Aorta (tissue), 5 donors: ENCODE results near the gene CAPN5. TPM values are rescaled to one million over a fixed set of nuclear protein-coding genes. Genes with fewer than 3 reads are reported as not detected.

Source experiments
- ATAC-seq: fragments of 200-7000 bp; cut with Tn5 transposase; one replicate; pipeline ENCODE4 v1.9.1; 2022; ENCODE audit warnings: moderate library complexity; ENCODE audit not compliant: low FRiP score
- DNase-seq, 2 donors: peaks; one replicate each; pipeline ENCODE4 v3.0.0-alpha.2; 2020
- H3K27ac ChIP-seq, 2 donors: one replicate each; pipeline ENCODE4 v1.5.1; 2013; ENCODE audit warnings: low read length in 2 of 2, mild to moderate bottlenecking in 2 of 2, moderate library complexity in 2 of 2, control low read depth in 1 of 2, inconsistent platforms in 1 of 2, low read depth in 1 of 2
- H3K27me3 ChIP-seq, 2 donors: one replicate each; pipeline ENCODE4 v1.6.1; 2013; ENCODE audit warnings: control low read depth in 1 of 2, low read length in 1 of 2, mild to moderate bottlenecking in 1 of 2, moderate library complexity in 1 of 2; ENCODE audit not compliant: insufficient read depth in 2 of 2, control insufficient read depth in 1 of 2
- H3K36me3 ChIP-seq, 2 donors: one replicate each; pipeline ENCODE4 v1.6.1; 2013; ENCODE audit warnings: control low read depth in 1 of 2, low read length in 1 of 2, mild to moderate bottlenecking in 1 of 2; ENCODE audit not compliant: insufficient read depth in 2 of 2, control insufficient read depth in 1 of 2
- H3K4me1 ChIP-seq, 2 donors: one replicate each; pipeline ENCODE4 v1.6.1; 2013; ENCODE audit warnings: low read length in 2 of 2, control low read depth in 1 of 2, mild to moderate bottlenecking in 1 of 2, moderate library complexity in 1 of 2; ENCODE audit not compliant: insufficient read depth in 2 of 2, control insufficient read depth in 1 of 2
- H3K4me3 ChIP-seq, 2 donors: one replicate each; pipeline ENCODE4 v1.5.1; 2013; ENCODE audit warnings: low read length in 2 of 2, control low read depth in 1 of 2, mild to moderate bottlenecking in 1 of 2
- H3K9me3 ChIP-seq: one replicate; pipeline ENCODE4 v1.6.1; 2013; ENCODE audit warnings: mild to moderate bottlenecking, low read length; ENCODE audit not compliant: control insufficient read depth
- WGBS, 2 donors: extraction: QIAGEN DNeasy Blood & Tissue Kit; methylation state at CpG; one replicate each; pipeline ENCODE4 v1.1.7; 2013; 5-methylcytosine and 5-hydroxymethylcytosine counted together
- intact Hi-C, 2 donors: fragments of 100-400 bp; cut with DNase I; formaldehyde crosslinking; loops; one replicate each; pipeline versions ENCODE4 v1.14.2 to v1.15.0; 2022
- polyA plus RNA-seq, 2 donors: library from polyadenylated mRNA; stranded (reverse); fragments of 200-250 nt; gene quantifications; one replicate each; pipeline ENCODE4 v1.2.3, GENCODE V29; 2013
- total RNA-seq, 2 donors: library from RNA; stranded (reverse); fragmentation: NEBNext Ultra II Directional; extraction: Animal tissue kit (Norgen Biotek cat#: 25700); gene quantifications; one replicate each; pipeline ENCODE4 v1.2.1, GENCODE V29; 2021
- donor health status: healthy with polysubstance abuse.
- donor health status: Bipolar disorder and iron deficiency.
- donor health status: DM: no; HTN: no; CAD: no.
- donor health status: DM: no; HTN: no; CAD: no.
- donor health status: DM: yes; HTN: yes; CAD: no.

CAPN5 gene
- total and polyA plus RNA-seq, 4 donors, result 6.9 to 22.4 (median 10.8) TPM

DNA sequence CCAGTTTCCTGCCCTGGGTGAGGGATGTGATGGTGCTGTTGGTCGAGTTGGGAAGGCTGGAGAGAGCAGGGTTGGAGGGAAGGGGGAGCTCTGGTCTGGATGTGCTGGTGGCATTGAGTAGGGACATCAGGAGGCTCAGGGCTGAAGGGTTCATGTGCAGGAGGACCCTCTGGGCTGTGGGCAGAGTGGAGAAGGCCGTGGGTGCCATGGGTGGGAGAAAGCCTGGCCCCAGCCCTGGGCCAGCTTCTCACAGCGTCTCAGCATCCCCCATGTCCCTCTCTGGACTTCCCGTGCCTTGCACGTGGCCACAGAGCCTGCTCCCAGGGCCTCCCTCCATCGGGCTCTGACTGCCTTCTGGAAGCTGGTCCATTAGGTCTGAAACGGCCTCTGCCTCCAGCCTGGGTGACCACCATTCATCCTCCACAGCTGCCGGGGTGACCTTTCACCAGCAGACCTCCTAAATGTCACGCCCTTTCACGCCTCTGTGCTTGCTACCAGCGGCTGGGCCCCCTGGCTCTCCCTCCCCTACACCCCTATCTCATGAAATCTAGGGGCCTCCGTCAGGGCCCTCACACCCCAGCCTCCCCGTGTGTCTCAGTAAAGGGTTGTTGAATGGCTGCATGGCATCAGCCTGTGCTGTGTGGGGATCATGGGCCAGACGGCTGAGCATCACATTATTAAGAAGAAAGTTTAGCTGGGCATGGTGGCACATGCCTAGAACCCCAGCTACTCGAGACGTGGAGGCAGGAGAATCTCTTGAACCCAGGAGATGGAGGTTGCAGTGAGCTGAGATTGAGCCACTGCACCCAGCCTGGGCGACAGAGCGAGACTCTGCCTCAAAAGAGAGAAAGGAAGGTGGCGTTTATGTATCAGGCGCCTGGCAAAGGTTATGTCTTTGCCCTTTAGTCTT lies 86.8 kb downstream of the CAPN5 start:
- Histone ChIP-seq H3K4me1 (no peaks in the 10 kb centered on the region), H3K36me3 (no peaks in the 10 kb centered on the region), H3K4me3 (no peak overlapping the region), H3K27me3 (no peaks in the 10 kb centered on the region), H3K27ac (no peak overlapping the region), H3K9me3 (no peaks in the 10 kb centered on the region)
- intact Hi-C loops, result no loop called here
- DNase-seq (no peak), ATAC-seq (no peak)
- 86 to 89% methylated on average over 19 to 20 of the region's 20 CpGs for WGBS, 2 donors

DNA sequence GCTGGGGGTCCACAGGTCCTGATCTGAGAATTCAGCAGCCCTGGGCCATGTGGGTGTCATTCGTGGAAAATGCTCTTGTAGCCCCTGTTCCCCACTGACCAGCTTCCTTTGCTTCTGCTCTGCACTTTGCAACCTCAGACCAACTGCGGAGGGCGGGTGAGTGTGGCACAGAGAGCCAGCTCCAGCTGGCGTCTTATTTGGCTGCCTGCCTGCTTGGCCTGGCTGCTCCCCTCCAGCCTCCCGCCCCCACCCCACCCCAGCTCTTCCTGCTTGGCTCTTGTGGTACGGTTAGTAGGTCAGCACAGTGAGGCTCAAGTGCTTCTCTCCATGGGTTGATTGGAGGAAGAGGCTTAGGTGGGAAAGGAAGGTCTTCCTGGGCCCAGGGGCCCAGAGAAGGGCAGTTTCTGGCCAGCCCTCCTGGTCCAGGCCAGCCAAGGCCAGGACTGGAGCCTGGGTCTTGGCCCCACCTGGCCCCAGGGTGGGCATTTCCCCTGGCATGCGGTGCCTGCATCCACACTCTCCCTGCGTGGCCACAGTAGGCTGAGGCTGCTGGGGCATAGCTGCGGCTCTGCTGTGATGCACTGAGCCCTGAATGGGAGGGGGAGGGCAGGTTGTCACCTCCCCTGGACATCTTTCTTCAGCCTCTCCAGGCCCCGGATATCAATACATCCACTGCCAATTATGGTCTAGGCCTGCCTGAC lies 87.8 kb downstream of the CAPN5 start:
- no peak overlapping the region for H3K27ac ChIP-seq
- ATAC-seq, result no peak
- peak in 1 of 2 donors; percentile 75 for DNase-seq

DNA sequence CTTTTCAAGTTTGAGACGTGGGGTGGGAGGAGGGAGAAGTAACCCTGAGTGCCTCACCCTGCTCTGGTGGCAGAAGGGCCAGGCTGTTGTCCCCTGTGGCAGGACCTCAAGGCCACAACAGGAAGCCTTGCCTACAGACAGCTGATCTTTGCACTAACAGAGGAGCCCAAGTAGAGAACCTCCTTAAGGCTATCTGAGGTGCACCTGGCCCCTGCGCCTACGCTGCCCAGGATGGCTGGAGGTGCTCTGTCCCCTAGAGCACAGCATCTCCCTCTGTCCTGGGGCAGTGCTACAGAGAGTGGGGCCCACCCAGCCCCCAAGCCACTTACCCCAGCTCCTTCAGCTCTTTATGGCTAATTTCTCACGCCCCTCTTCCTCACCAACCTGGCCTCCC lies 88.3 kb downstream of the CAPN5 start:
- ATAC-seq, result no peak
- 98 to 100% methylated on average over 3 of the region's 4 CpGs for WGBS, 2 donors
- intact Hi-C loops, result no loop called here

More for the DNA sequence above, 87.8 kb downstream of the CAPN5 start:
- Histone ChIP-seq H3K36me3 (no peaks in the 10 kb centered on the region), H3K9me3 (no peaks in the 10 kb centered on the region), H3K4me1 (no peaks in the 10 kb centered on the region), H3K4me3 (no peak overlapping the region), H3K27me3 (no peaks in the 10 kb centered on the region)
- WGBS, 2 donors, result 17 to 18% methylated on average over 10 of the region's 10 CpGs
- intact Hi-C loops, result no loop called here

DNA sequence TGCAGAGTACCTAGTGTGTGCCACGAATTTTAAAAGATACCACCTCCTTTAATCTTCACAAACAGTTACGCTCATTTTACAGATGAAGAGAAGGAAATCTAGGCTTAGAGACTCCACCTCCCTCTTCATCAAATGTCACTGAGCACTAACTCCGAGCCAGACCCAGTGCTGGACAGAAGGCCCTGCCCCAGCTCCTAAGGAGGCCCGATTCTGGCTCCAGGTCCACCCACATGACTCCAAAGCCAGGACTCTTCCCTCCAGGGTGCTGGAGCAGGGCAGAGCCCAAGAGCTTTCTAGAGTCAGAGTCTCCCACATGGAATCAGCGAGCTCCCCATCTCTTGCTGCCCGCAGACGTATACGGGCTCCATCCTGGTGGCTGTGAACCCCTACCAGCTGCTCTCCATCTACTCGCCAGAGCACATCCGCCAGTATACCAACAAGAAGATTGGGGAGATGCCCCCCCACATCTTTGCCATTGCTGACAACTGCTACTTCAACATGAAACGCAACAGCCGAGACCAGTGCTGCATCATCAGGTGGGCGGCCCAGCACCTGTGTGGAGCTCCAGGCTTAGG lies 88.9 kb downstream of the CAPN5 start:
- intact Hi-C loops, result no loop called here
- no peaks in the 10 kb centered on the region for H3K9me3 ChIP-seq
- WGBS, 2 donors, result 84 to 86% methylated on average over 13 of the region's 13 CpGs
- H3K4me3 ChIP-seq, result no peak overlapping the region
- no peaks in the 10 kb centered on the region for H3K36me3 ChIP-seq
- H3K4me1 ChIP-seq, result no peaks in the 10 kb centered on the region
- no peak overlapping the region for H3K27ac ChIP-seq
- no peaks in the 10 kb centered on the region for H3K27me3 ChIP-seq
- ATAC-seq, result no peak
- DNase-seq, result no peak

More for the DNA sequence above, 88.3 kb downstream of the CAPN5 start:
- no peak overlapping the region for H3K27ac ChIP-seq
- no peak overlapping the region for H3K4me3 ChIP-seq
- DNase-seq, result no peak
- H3K36me3 ChIP-seq, result no peaks in the 10 kb centered on the region
- H3K4me1 ChIP-seq, result no peaks in the 10 kb centered on the region
- H3K9me3 ChIP-seq, result no peaks in the 10 kb centered on the region
- no peaks in the 10 kb centered on the region for H3K27me3 ChIP-seq

DNA sequence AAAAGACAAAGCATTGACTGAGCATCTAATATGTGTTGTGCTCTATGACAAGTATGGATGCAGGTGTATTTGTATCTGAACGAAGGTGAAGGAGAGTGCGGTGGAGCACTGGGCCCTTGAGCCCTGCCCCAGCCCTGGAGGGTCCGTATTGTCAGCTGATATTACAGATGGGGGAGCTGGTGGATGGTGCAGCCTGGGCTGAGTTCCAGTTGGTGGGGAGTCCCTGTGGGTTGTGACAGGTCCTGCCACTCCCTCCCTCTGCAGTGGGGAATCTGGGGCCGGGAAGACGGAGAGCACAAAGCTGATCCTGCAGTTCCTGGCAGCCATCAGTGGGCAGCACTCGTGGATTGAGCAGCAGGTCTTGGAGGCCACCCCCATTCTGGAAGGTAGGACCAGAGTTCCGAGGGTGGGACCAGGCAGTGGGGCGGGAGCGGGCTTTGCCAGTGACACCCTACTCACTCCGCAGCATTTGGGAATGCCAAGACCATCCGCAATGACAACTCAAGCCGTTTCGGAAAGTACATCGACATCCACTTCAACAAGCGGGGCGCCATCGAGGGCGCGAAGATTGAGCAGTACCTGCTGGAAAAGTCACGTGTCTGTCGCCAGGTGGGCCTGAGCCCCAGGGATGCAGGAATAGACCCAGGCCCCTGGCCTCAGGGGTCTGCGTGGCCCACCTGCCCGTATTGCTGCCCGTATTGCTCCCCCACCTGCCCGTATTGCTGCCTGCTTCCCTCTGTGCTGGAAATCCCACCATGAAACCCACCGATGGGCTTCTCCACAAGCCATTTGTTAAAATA lies 89.8 kb downstream of the CAPN5 start:
- DNase-seq, result no peak
- ATAC-seq, result no peak
- no peaks in the 10 kb centered on the region for H3K9me3 ChIP-seq
- no peak overlapping the region for H3K27ac ChIP-seq
- H3K36me3 ChIP-seq, result no peaks in the 10 kb centered on the region
- H3K27me3 ChIP-seq, result no peaks in the 10 kb centered on the region
- WGBS, 2 donors, result 96% methylated on average over 26 of the region's 26 CpGs
- no peaks in the 10 kb centered on the region for H3K4me1 ChIP-seq
- no peak overlapping the region for H3K4me3 ChIP-seq
- intact Hi-C loops, result no loop called here

DNA sequence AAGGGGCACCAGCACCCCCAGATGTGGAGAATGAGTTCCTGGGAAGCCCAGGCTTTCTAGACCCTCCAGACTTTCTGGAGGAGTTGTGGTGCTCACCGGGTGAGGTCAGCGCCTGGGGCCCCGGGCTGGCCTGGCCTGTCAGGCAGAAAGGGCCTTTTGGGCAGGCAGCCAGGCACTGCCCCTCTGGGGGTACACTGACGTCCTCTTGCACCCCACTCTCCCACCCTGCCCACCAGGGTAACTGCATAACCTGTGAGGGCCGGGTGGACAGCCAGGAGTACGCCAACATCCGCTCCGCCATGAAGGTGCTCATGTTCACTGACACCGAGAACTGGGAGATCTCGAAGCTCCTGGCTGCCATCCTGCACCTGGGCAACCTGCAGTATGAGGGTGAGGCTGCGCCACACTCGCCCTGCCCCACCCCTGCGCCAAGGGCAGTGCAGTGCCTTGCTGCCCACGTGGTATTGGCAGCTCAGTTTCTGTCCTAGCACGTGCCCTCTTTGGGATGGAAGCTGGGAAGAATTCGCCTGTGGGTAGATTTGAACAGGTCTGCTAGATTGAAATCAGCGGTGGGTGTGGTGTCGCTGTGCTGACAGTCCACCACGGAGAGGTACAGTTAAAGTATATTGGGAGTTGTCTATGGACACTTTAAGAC lies 91.4 kb downstream of the CAPN5 start:
- 88 to 90% methylated on average over 19 of the region's 19 CpGs for WGBS, 2 donors
- H3K27ac ChIP-seq, result no peak overlapping the region
- ATAC-seq (no peak), DNase-seq (no peak)
- no peaks in the 10 kb centered on the region for H3K36me3 ChIP-seq
- H3K4me3 ChIP-seq, result no peak overlapping the region
- H3K4me1 ChIP-seq, result no peaks in the 10 kb centered on the region
- no peaks in the 10 kb centered on the region for H3K9me3 ChIP-seq
- H3K27me3 ChIP-seq, result no peaks in the 10 kb centered on the region
- intact Hi-C loops, result no loop called here

DNA sequence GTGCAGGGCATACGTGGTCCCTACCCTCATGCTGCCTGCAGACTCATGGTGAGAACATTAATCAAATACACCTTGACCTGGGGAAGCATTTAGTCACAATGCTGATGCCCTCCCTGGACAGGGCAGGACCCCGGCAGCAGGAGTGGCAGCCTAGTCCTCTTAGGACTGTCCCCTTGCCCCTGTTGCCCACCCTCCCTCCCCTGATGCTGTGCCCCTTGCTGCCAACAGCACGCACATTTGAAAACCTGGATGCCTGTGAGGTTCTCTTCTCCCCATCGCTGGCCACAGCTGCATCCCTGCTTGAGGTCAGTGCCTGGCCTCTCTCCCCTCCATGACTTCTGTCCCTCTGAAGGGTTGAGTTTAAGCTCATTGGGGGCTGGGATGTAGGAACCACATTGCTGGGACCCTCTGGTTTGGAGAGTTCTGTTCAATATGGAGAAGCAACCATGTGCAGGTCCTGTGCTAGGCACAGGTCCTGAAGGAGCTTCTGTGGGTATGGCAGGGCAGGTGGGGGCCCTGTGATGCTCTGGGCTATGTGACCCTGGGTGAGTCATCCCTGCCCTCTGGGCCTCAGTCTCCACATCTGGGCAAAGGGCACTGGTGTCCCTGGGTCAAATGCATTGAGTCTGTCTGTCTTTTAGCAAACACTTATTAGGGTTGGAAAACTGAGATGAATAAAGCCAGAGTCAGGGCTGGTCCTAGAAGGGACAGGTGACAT lies 92.6 kb downstream of the CAPN5 start:
- DNase-seq (no peak), ATAC-seq (no peak)
- no peak overlapping the region for H3K4me3 ChIP-seq
- H3K27ac ChIP-seq, result no peak overlapping the region
- no peaks in the 10 kb centered on the region for H3K9me3 ChIP-seq
- no peaks in the 10 kb centered on the region for H3K4me1 ChIP-seq
- H3K36me3 ChIP-seq, result no peaks in the 10 kb centered on the region
- no peaks in the 10 kb centered on the region for H3K27me3 ChIP-seq
- 78% methylated on average over 4 of the region's 4 CpGs for WGBS, 2 donors
- intact Hi-C loops, result no loop called here
